Trophoblast cell (in vitro differentiated cells and primary cell): ENCODE data around the gene RRP1B.

Source experiments
- DNase-seq, 2 donors: peaks; one replicate each; pipeline ENCODE4 v3.0.0-alpha.2; 2016
- H2AFZ ChIP-seq: 2 replicates; pipeline ENCODE4 v1.6.1; 2013; ENCODE audit warnings: low read length, moderate library complexity, mild to moderate bottlenecking; ENCODE audit not compliant: insufficient read depth, poor library complexity
- H2AK5ac ChIP-seq: 2 replicates; pipeline ENCODE4 v1.6.1; 2013; ENCODE audit warnings: mild to moderate bottlenecking, low read length
- H2BK120ac ChIP-seq: 2 replicates; pipeline ENCODE4 v1.6.1; 2013; ENCODE audit warnings: low read length, mild to moderate bottlenecking, moderate library complexity; ENCODE audit not compliant: insufficient read depth, poor library complexity
- H2BK12ac ChIP-seq: 2 replicates; pipeline ENCODE4 v1.6.1; 2013; ENCODE audit warnings: mild to moderate bottlenecking, low read length, moderate library complexity
- H2BK5ac ChIP-seq: 2 replicates; pipeline ENCODE4 v1.6.1; 2013; ENCODE audit warnings: low read length, low read depth, moderate library complexity, mild to moderate bottlenecking; ENCODE audit not compliant: poor library complexity
- H3K14ac ChIP-seq: 2 replicates; pipeline ENCODE4 v1.6.1; 2013; ENCODE audit warnings: mild to moderate bottlenecking, low read length
- H3K18ac ChIP-seq: 2 replicates; pipeline ENCODE4 v1.6.1; 2013; ENCODE audit warnings: mild to moderate bottlenecking, low read length
- H3K23ac ChIP-seq: 2 replicates; pipeline ENCODE4 v1.6.1; 2013; ENCODE audit warnings: low read length
- H3K27ac ChIP-seq: 2 replicates; pipeline ENCODE4 v1.5.1; 2013; ENCODE audit warnings: low read depth, mild to moderate bottlenecking, inconsistent platforms, low read length, moderate library complexity
- H3K27me3 ChIP-seq: 2 replicates; pipeline ENCODE4 v1.6.1; 2013; ENCODE audit warnings: inconsistent platforms, mild to moderate bottlenecking, low read length, moderate library complexity; ENCODE audit not compliant: insufficient read depth
- H3K36me3 ChIP-seq, 2 experiments: 1 replicate in 1 of 2; 2 replicates in 1 of 2; pipeline ENCODE4 v1.6.1; 2013; ENCODE audit warnings: low read length in 2 of 2, mild to moderate bottlenecking in 2 of 2, moderate library complexity in 1 of 2; ENCODE audit not compliant: insufficient read depth in 2 of 2, control insufficient read depth in 1 of 2
- H3K4ac ChIP-seq: 2 replicates; pipeline ENCODE4 v1.6.1; 2013; ENCODE audit warnings: low read depth, mild to moderate bottlenecking, low read length, moderate library complexity
- H3K4me1 ChIP-seq, 2 experiments: 1 replicate in 1 of 2; 2 replicates in 1 of 2; pipeline ENCODE4 v1.6.1; 2013; ENCODE audit warnings: low read length in 2 of 2, mild to moderate bottlenecking in 2 of 2, moderate library complexity in 1 of 2; ENCODE audit not compliant: insufficient read depth in 2 of 2, control insufficient read depth in 1 of 2
- H3K4me2 ChIP-seq: 2 replicates; pipeline ENCODE4 v1.6.1; 2013; ENCODE audit warnings: inconsistent platforms, mild to moderate bottlenecking, low read length, moderate library complexity
- H3K4me3 ChIP-seq: 2 replicates; pipeline ENCODE4 v1.5.1; 2013; ENCODE audit warnings: mild to moderate bottlenecking, low read depth, low read length, inconsistent platforms
- H3K79me1 ChIP-seq: one replicate; pipeline ENCODE4 v1.6.1; 2013; ENCODE audit warnings: low read length
- H3K79me2 ChIP-seq: 2 replicates; pipeline ENCODE4 v1.6.1; 2013; ENCODE audit warnings: low read length, mild to moderate bottlenecking; ENCODE audit not compliant: control insufficient read depth, insufficient read depth, poor library complexity
- H3K9ac ChIP-seq: 2 replicates; pipeline ENCODE4 v1.6.1; 2013; ENCODE audit warnings: mild to moderate bottlenecking, low read length
- H3K9me3 ChIP-seq: 2 replicates; pipeline ENCODE4 v1.6.1; 2013; ENCODE audit warnings: low read depth, mild to moderate bottlenecking, control low read depth, inconsistent platforms, low read length; ENCODE audit not compliant: insufficient read depth
- H4K12ac ChIP-seq: 2 replicates; pipeline ENCODE4 v1.6.1; 2013; ENCODE audit warnings: low read depth, mild to moderate bottlenecking, low read length, moderate library complexity
- H4K8ac ChIP-seq: 2 replicates; pipeline ENCODE4 v1.6.1; 2013; ENCODE audit warnings: low read depth, mild to moderate bottlenecking, low read length, moderate library complexity
- H4K91ac ChIP-seq: one replicate; pipeline ENCODE4 v1.6.1; 2013; ENCODE audit warnings: low read depth, mild to moderate bottlenecking, low read length, moderate library complexity
- WGBS: extraction: QIAGEN DNeasy Blood & Tissue Kit; methylation state at CpG from one replicate; pipeline ENCODE4 v1.1.7; 2013; ENCODE audit warnings: missing lambda C conversion rate; ENCODE audit not compliant: insufficient read length, insufficient coverage; ENCODE audit errors: extremely low coverage; 5-methylcytosine and 5-hydroxymethylcytosine counted together

Gene RRP1B

DNA sequence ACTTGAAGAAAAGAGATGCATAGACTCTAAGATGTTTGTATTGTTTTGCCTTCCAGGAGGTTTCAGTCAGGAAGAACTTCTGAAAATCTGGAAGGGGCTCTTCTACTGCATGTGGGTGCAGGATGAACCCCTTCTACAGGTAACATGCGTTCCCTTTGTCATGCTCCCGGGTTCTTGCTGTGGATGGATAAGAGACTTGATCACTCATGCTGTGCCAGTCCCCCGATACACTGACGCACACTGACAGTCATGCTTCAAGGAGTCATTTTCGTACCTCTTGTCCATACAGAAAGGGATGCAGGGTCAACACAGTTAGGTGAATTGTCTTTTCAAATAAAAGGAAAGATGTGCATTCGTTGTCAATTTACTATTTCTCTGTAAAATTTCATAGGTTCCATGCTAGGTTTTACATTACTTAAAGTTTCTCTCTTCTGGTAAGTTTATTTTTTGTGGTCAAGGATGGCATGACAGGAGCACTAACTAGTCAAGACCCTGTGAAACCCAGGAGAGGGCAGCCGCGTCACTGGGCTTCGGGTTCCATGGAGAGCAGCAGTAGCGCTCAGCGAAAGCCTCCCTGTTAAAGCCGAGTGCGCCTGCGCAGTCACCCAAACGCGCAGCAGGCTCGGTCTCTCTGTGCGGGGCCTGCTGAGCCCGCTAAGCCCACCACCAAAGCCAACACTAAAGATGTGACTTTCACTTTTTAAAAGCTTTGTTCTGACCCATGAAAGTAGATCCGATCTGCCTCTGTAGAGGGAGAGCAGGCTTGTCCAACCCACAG, 10.7 kb downstream of the RRP1B start:
- Histone ChIP-seq H3K4me1 (no peaks in the 10 kb centered on the region), H3K9me3 (peaks cover 1% of the 10 kb centered on the region), H3K9ac (no peak overlapping the region), H2AFZ (no peak overlapping the region), H3K36me3 (peaks cover 16 to 22% of the 10 kb centered on the region in 2 experiments), H3K14ac (no peak overlapping the region), H2BK12ac (no peak overlapping the region), H3K4me3 (no peak overlapping the region), H3K27me3 (no peaks in the 10 kb centered on the region), H3K23ac (no peak overlapping the region), H2BK120ac (no peak overlapping the region), H3K27ac (no peak overlapping the region), H2AK5ac (no peak overlapping the region), H4K12ac (no peak overlapping the region), H3K4me2 (no peak overlapping the region), H3K4ac (no peak overlapping the region), H4K91ac (no peak overlapping the region), H3K18ac (no peak overlapping the region), H2BK5ac (no peak overlapping the region), H3K79me1 (no peaks in the 10 kb centered on the region), H3K79me2 (no peaks in the 10 kb centered on the region), H4K8ac (no peak overlapping the region)
- DNase-seq, result no peak
- WGBS, result no CpG with 5 or more reads among the region's 20 CpGs

DNA sequence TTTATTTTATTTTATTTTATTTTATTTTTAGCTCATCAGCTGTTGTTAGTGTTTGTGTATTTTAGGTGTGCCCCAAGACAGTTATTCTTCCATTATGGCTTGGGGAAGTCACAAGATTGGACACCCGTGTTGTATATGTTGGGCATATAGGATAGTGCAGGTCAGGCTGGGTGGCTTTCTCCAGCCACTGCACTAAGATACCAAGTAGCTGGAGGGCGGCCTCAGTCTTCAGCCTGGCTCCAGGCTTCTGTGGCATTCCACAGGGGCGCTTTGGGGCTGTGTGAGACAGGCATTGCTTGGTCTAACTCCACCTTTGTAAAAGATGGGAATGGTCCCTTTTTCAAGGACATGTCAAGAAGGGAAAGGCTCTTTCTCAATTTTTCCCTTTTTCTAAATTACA, 16.5 kb downstream of the RRP1B start:
- Histone ChIP-seq H3K9me3 (no peaks in the 10 kb centered on the region), H3K4me3 (no peak overlapping the region), H4K91ac (no peak overlapping the region), H3K9ac (no peak overlapping the region), H3K36me3 (peaks cover 24 to 31% of the 10 kb centered on the region in 2 experiments), H2BK12ac (no peak overlapping the region), H3K23ac (no peak overlapping the region), H3K27me3 (no peaks in the 10 kb centered on the region), H3K4me1 (no peaks in the 10 kb centered on the region), H2BK5ac (no peak overlapping the region), H3K4me2 (no peak overlapping the region), H3K18ac (no peak overlapping the region), H3K79me1 (no peaks in the 10 kb centered on the region), H4K12ac (no peak overlapping the region), H3K4ac (no peak overlapping the region), H3K14ac (no peak overlapping the region), H2BK120ac (no peak overlapping the region), H2AFZ (no peak overlapping the region), H4K8ac (no peak overlapping the region), H2AK5ac (no peak overlapping the region), H3K27ac (no peak overlapping the region), H3K79me2 (no peaks in the 10 kb centered on the region)
- no peak for DNase-seq
- no CpG with 5 or more reads among the region's 3 CpGs for WGBS

GRCh38 chr21:43676391-43676790, 17.0 kb downstream of the RRP1B start:
- no peak overlapping the region for H3K4me2 ChIP-seq
- no CpG with 5 or more reads among the region's 15 CpGs for WGBS
- peak overlapping the region; percentile 5 for H3K9ac ChIP-seq
- no peak overlapping the region for H2BK120ac ChIP-seq
- H2AK5ac ChIP-seq, result no peak overlapping the region
- H3K23ac ChIP-seq, result no peak overlapping the region
- H3K4me1 ChIP-seq, result no peaks in the 10 kb centered on the region
- no peak overlapping the region for H4K12ac ChIP-seq
- no peak overlapping the region for H3K18ac ChIP-seq
- H3K4me3 ChIP-seq, result no peak overlapping the region
- no peak overlapping the region for H3K14ac ChIP-seq
- H3K4ac ChIP-seq, result no peak overlapping the region
- peaks cover 23 to 29% of the 10 kb centered on the region in 2 experiments for H3K36me3 ChIP-seq
- H2BK5ac ChIP-seq, result no peak overlapping the region
- no peak overlapping the region for H4K8ac ChIP-seq
- no peak overlapping the region for H3K27ac ChIP-seq
- H3K27me3 ChIP-seq, result no peaks in the 10 kb centered on the region
- H3K9me3 ChIP-seq, result no peaks in the 10 kb centered on the region
- H2AFZ ChIP-seq, result no peak overlapping the region
- H2BK12ac ChIP-seq, result no peak overlapping the region
- H4K91ac ChIP-seq, result no peak overlapping the region
- H3K79me2 ChIP-seq, result no peaks in the 10 kb centered on the region
- no peak for DNase-seq
- no peaks in the 10 kb centered on the region for H3K79me1 ChIP-seq

GRCh38 chr21:43679951-43680350, 20.6 kb downstream of the RRP1B start:
- H3K23ac ChIP-seq, result no peak overlapping the region
- H4K12ac ChIP-seq, result no peak overlapping the region
- no peak for DNase-seq
- no peak overlapping the region for H2AK5ac ChIP-seq
- no peak overlapping the region for H3K9ac ChIP-seq
- peaks cover 2% of the 10 kb centered on the region for H3K9me3 ChIP-seq
- H4K91ac ChIP-seq, result no peak overlapping the region
- no peak overlapping the region for H3K27ac ChIP-seq
- H2BK5ac ChIP-seq, result no peak overlapping the region
- no peak overlapping the region for H2AFZ ChIP-seq
- H3K4me2 ChIP-seq, result no peak overlapping the region
- H3K79me1 ChIP-seq, result no peaks in the 10 kb centered on the region
- H3K4me3 ChIP-seq, result no peak overlapping the region
- H3K18ac ChIP-seq, result no peak overlapping the region
- no CpG with 5 or more reads among the region's 12 CpGs for WGBS
- no peak overlapping the region for H3K4ac ChIP-seq
- no peak overlapping the region for H3K14ac ChIP-seq
- H3K36me3 ChIP-seq, result peaks cover 23 to 31% of the 10 kb centered on the region in 2 experiments
- H3K27me3 ChIP-seq, result no peaks in the 10 kb centered on the region
- no peak overlapping the region for H2BK12ac ChIP-seq
- no peak overlapping the region for H4K8ac ChIP-seq
- H3K79me2 ChIP-seq, result no peaks in the 10 kb centered on the region
- no peaks in the 10 kb centered on the region for H3K4me1 ChIP-seq
- no peak overlapping the region for H2BK120ac ChIP-seq
